CD4-positive, alpha-beta T cell treated with Interleukin-12 subunit alpha and Interleukin-12 subunit beta, for 1 hour (primary cell): Measurements from ENCODE around the gene B4GALT5.
A peak's percentile ranks its signal among the peaks of the same experiment; 100 is the strongest.
"Not testable (repeated sequence)": the region's sequence is repeated elsewhere in the genome, so short reads cannot be mapped to it uniquely, and the experiment has no call there.

Experiments used
- DNase-seq: peaks from one replicate; pipeline ENCODE4 v3.0.0-alpha.2; 2020

B4GALT5 gene

DNA sequence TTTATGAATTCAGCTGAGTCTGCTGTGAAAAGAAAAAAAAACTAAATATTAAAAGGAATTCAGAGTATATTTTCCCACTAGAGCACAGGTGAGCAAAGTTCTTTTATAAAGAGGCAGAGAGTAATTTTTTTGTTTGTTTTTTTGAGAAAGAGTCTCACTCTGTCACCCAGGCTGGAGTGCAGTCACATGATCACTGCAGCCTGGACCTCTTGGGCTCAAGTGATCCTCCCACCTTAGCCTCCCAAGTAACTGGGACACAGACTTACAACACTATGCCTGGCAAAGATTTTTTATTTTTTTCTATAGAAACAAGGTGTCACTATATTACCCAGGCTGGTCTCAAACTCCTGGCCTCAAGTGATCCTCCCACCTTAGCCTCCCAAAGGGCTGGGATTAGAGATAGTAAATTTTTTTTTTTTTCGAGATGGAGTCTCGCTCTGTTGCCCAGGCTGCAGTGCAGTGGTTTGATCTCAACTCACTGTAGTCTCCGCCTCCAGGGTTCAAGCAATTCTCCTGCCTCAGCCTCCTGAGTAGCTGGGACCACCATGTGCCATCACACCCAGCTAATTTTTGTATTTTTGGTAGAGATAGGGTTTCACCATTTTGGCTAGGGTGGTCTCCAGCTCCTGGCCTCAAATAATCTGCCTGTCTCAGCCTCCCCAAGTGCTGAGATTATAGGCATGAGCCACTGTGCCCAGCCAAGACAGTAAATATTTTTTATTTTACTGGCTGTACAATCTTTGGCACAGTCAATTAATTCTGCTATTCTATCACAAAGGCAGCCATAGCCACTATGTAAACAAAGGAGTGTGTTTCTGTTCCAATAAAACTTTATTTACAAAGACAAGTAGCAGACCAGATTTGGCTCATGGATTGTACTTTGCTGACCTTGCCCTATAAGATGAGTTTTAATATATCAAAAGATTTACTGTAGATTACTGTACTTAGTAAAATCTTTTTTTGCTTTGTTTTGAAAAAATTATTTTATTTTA, 14.5 kb upstream of the B4GALT5 start:
- DNase-seq, result no peak

DNA sequence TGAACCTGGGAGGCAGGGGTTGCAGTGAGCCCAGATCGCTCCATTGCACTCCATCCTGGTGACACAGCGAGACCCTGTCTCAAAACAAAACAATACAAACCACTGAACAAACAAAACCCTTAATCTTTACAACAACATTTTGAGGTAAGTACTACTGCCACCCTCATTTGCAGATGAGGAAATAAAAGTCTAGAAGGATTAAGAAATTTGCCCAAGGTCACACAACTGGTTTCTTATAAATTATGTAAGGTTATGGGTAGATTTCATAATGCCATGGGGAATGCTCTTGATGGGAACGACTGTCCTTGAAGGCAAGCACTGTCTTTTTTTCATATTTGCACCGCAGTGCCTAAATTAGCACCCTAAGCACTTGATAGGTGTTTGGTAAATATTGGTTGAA, 13.8 kb upstream of the B4GALT5 start:
- no peak for DNase-seq

DNA sequence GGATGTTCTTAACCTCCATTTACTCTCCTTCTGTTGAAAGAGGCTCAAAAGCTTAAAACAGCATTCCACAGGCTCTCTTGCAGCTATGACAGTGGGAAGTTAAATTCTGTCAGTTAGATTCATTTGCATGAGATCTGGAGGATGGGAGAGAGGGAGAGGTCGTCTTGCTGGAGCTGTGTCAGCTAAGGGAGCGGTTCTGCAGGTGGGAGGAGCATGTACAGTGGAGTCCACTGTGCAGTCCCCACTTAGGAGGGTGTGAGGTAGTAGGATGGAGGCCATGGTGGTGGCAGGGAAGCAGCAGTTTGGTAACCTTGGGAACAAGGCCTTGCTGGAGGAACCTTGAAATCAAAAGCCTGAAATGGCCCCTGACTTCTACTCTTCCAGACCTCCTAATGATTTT, 12.0 kb upstream of the B4GALT5 start:
- DNase-seq, result no peak

DNA sequence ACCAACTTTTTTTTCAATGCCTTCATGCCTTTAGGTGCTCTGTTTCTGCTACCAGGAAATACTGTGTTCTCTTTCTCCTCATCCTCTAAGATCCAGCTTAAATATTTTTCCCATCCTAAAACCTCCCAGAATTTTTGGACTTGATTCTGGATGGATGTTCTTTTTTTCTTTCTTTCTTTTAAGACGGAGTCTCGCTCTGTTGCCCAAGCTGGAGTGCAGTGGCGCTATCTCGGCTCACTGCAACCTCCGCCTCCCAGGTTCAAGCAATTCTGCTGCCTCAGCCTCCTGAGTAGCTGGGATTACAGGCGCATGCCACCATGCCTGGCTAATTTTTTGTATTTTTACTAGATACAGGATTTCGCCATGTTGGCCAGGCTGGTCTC, 11.5 kb upstream of the B4GALT5 start:
- not testable (repeated sequence) for DNase-seq

DNA sequence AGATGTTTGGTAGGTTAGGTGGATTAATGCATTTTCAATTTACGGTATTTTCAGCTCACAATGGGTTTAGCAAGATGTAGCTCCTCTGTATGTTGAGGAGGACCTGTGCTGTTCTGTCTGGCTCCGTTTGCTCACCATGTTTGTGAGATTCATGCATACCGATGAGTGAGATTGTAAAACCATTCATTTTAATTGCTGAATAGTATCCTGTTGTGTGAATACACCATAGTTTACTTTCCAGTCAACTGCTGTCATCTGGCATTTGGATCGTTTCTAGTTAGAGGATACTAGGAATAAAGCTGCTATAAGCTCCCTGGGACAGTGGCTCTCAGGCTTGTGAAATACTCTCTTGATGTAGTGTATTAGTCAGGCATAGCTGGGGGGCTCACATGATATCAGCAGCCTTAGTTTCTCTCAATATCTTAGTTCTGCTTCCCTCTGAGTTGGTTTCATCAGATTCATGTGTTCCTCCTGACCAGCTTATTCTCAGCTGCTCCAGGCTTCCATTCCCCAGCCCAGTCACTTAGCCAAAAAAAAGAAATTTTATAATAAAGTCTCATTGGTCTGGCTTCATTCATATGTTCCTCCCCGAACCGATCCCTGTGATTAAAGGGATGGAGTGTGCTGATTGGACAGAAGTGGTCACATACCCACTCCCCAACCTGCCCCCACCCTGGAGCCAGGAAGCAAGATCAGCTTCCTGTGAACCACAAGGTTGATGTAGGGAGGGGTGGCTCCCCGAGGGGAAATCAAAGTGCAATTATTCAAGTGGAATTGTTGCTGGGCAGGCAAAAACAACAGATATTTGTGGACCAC, 10.9 kb upstream of the B4GALT5 start:
- DNase-seq, result peak; percentile 33

DNA sequence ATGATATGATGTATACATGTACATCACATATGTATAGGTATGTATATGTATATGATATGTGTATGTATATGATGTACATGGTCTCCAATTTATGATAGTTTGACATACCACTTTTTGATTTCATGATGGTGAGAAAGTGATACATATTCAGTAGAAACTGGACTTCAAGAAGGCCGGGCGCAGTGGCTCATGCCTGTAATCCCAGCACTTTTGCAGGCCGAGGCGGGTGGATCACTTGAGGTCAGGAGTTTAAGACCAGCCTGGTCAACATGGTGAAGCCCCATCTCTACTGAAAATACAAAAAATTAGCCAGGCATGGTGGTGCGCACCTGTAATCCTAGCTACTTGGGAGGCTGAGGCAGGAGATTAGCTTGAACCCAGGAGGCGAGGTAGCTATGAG, 10.1 kb upstream of the B4GALT5 start:
- DNase-seq, result not testable (repeated sequence)

DNA sequence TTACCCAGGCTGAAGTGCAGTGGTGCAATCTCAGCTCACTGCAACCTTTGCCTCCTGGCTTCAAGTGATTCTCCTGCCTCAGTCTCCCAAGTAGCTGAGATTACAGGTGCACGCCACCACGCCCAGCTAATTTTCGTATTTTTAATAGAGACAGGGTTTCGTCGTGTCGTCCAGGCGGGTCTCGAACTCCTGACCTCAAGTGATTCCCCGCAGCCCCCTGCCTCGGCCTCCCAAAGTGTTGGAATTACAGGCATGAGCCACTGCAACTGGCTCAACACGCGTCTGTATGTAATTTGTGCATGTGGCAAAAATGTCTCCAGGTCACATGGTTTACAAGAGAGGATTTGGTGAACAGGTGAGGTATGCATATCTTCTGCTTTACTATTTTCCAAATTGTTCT, 7.6 kb upstream of the B4GALT5 start:
- DNase-seq, result not testable (repeated sequence)

DNA sequence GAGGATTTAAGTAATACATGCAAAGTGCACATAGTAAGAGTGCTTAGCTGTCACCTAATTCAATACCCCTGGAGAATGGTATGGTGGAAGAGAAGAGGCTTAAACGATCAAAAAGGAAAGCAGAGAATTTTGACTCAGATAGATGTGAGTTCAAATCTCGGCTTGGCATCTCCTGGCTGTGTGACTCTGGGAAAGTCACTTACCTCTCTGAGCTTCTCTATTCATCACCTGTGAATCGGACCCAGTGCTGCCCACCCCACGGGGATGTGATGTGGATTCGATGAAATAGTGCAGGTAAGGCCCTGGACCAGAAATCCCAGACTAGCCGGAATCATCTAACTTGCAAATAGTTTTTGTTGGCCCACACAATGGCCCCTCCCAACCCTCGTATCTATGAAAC, 1.8 kb upstream of the B4GALT5 start:
- DNase-seq, result no peak

DNA sequence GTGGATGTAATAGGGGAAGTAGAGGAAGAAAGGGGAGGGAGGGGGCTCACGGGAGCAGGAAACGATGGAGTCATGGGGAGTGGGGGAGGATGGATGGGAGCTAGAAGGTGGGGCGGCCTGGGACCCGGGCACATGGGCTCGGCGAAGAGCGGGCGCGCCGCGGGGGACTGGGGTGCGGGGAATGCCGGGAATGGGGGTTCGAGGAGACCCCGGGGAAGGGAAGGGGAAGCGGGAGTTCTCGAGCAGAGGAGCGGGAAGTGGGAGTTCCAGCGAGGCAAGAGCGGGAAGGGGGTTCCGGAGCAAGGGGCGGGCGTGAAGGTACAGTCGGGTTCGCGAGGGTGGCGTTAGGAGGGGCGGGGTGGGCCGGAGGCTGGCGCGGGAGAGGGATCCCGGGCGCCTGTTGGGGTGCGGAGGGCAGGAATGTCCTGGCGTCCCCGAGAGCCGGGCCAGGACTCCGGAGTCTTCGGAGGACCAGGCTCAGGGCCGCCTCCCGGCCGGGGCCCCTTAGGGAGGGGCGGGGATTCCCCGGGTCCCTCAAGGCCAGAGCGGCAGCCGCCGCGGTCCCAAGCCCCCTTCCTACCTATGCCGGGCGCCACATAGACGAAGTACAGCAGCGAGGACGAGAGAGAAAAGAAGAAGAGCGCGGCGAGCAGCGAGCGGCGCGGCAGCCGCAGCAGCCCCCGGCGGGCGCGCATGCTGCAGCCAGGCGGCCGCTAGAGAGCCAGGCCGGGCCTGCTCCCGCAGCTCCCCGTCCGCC, 504 bp downstream of the B4GALT5 start:
- DNase-seq, result no peak

DNA sequence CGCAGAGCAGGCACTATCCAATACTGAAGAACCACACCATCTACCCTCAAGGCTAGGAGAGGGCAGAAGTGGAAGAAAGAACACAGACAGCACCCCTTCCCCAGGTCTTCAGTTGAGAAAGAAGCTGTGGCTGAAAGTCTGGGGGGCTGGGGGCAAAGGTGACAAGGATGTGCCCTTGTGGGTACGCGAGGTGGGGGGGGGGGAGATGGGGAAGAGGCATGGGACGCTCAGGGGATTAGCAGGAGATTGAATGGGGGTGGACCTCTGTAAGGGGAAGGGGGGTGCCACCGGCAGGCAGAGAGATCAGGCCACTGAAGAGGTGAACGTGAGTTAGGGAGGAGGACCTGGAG, 1.1 kb downstream of the B4GALT5 start:
- DNase-seq, result no peak

DNA sequence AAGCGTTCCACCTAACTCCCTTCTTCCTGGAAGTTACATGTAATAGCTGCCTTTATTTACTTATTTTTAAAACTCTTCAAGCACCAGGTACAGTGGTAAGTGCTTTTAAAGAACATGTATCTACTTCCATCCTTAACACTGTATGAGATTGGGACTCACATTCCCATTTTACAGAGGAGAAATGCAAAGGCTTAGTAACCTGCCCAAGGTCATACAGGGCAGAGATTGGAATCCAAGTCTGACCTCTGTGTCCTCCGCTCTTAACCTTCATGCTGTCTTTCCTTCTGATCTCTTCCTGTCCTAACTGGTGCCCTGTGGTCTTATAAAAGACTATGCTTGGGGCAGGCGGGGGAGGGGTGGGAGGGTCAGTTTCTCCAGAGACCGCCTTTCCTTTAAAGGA, 1.6 kb downstream of the B4GALT5 start:
- no peak for DNase-seq

DNA sequence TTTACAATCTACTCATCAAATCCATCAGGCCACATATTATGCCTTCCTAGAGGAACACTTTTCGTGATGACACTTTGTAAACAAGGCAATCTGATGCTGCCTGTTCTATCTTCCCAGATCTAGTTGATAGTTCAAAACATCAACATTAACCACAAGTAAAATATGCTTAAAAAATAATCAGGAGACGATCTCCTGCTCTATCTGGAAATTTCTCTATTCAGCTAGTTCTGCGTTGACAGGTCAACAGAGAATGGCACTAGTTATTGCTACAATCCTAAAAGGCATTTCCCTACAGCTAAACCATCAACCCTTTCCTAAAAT, 2.1 kb downstream of the B4GALT5 start:
- DNase-seq, result no peak

DNA sequence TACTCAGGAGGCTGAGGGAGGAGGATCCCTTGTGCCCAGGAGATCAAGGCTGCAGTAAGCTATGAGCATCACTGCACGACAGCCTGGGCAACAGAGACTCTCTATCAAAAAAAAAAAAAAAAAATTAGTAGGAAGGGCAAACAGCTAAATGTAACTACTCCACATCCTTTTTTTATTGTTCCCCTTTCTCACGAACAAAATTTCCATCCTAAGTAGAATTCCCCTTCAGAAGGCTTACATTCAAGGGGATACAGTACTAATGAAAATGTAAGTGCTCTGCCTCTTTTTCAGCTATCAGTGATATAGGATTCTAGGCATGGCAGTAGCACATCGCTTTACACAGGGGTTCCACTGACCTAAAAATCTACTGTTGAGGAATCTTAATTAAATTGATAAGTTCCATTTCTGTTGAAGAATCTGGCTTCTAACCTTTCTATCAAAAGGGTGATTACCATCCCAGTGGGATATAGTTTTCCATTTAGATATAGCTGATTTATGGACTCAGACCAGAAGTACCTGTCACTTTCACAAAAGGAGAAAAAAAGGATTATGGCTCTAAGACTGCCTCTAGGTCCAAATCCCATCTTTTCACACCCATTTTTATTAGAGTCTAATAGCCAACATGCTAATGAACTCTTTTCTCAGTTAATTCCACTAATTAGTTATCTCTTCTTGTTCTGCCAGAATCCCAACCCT, 2.6 kb downstream of the B4GALT5 start:
- DNase-seq, result no peak

DNA sequence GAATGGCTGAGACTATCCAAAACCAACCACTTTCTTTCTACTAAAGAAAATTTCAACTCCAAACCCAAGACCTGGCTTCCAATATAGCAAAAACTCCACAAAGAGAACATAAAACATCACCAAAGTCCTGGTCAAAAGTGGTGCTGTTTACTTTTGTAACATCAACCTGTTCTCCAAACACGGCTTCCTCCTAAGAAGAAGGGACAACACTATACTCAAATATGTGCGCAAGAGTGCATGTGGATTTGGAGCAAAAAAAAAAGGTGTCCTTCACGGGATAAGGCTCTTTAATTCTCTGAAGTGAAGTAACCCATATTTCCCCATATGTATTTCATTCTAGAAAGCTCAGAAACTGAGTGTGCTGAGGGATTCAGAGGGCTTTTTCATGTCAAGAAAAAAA, 6.6 kb downstream of the B4GALT5 start:
- DNase-seq, result no peak

DNA sequence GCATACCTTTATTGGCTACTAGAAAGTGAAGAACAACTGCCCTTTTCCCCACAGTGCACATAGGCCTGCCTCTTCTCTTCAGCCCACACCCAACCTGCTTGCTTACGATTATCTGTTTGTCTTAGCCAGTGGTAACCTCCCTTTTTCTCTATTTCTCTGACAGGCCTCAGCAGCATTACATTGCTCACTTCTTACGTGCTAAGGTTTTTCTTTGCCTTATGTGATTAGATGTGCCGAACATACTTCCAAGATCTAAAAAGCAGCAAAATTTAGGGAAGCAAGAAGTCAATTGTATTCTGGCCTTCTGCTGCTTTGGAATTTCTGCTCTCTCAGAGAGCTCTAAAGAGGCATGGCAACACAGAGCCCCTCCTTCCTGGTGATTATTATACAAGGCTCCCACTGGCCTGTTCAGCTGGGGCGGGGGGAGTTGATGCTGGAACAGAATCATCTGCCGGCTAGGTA, 7.0 kb downstream of the B4GALT5 start:
- no peak for DNase-seq

DNA sequence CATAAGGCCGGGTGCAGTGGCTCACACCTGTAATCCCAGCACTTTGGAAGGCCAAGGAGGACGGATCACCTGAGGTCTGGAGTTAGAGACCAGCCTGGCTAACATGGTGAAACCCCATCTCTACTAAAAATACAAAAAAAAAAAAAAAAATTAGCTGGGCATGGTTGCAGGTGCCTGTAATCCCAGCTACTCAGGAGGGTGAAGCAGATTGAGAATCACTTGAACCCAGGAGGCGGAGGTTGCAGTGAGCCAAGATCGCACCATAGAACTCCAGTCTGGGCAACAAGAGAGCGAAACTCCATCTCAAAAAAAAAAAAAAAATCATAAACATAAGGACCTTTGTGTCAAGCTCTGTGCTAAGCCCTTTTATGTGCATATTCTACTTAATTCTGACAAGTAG, 7.8 kb downstream of the B4GALT5 start:
- not testable (repeated sequence) for DNase-seq

DNA sequence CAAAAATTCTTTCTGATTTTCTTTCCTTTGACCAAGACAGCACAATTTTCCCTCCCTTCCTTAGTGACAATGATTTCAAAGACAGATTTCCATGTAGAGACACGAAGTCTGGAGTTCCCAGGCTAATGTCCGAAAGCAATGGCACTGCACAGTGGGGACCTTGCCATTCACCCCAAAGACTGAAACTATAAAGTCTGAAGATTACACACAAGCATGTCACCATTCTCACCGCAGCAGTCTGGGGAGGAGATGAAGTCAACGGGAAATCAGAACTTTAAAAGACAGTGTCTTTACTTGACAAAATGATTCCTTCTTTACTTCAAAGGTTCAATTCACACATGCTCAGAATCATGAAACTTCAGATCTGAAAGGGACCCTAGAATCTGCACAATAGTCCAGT, 8.3 kb downstream of the B4GALT5 start:
- no peak for DNase-seq

DNA sequence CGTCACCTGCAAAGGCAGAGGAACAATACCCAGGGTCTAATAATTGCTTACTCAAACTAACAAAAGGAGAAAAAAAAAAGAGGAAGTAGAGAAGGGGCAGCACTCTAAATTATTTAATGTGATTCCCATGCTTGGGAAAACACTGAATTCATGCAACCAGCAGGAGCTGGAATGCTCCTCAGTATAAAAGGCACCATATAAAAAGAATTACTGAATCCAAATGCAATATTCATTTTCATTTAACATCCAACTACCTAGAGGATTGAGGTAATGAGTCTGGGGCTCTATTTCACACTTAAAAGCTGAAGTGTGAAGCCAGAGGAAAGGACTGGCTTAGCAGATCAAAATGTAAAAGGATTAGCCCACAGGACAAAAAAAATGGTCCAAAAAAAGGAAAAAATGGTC, 8.7 kb downstream of the B4GALT5 start:
- DNase-seq, result no peak

DNA sequence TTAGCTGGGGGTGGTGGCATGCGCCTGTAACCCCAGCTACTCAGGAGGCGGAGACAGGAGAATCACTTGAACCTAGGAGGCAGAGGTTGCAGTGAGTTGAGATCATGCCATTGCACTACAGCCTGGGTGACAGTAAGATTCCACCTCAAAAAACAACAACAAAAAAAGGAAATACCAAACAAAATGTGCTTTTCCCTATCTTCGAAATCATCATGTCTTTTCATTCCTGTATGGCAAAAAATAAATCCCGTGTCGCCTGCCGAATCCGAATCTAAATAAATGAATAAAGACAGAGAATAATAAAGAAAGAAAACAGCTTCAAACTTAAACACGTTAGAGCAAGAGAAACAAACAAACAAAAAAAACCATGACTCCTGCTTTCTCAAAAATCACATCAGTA, 11.8 kb downstream of the B4GALT5 start:
- no peak for DNase-seq

DNA sequence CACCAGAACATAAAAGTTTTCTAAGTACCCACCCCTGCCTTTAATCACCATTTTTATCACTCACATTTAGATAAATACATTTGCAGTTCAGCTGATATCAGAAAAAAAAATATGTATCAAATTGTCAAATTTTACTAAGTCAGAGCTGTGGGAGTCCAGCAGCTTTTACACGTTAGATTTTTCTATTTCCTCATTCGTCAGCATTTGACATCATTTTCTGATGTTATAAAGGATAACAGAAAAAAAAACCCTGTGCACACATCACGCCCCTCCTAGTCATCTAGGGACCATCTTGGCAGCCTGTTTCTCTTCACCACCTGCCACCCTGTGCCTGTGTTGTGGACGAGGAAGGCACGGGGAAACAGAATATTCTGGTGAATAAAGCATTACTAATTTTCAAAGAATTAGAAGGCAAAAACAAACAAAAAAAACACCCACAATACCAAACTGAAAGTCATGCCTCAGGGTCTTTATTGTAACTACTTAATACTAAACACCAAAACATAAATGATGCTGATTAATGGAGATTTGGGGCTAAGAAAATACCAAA, 12.4 kb downstream of the B4GALT5 start:
- DNase-seq, result no peak

DNA sequence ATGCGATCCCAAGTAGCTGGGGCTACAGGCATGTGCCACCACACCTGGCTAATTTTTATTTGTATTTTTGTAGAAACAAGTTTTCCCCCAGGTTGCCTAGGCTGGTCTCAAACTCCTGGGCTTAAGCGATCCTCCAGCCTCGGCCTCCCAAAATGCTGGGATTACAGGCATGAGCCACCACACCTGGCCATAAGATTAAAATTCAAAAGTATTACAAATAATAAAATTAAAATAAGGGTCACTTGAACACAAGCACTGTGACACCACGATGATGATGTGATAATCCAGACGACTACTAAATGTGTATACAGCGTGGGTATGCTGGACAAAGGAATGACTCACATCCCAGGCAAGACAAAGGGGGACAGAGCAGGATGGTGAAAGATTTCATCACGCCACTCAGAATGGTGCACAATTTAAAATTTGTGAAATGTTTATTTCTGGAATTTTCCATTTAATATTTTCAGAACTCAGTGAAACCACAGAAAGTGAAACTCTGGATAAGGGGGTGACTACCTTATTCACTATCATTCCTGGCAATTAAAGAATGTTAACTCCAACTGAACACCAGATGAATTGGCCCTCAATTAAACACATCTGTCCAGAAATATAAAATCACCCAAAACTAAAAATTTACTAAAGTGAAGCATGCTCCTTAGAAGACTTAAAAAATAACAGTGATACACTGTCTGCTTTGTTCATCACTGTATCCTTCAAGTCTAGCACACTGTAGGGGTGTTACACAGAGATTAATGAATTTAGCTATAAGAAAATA, 13.1 kb downstream of the B4GALT5 start:
- DNase-seq, result no peak
